ENCODE data around the gene FOXP3. TPM values are rescaled to one million over a fixed set of nuclear protein-coding genes. Genes with fewer than 3 reads are reported as not detected.

FOXP3 gene
- polyA plus RNA-seq, 3 donors: 0.10 TPM; not detected in 2

DNA sequence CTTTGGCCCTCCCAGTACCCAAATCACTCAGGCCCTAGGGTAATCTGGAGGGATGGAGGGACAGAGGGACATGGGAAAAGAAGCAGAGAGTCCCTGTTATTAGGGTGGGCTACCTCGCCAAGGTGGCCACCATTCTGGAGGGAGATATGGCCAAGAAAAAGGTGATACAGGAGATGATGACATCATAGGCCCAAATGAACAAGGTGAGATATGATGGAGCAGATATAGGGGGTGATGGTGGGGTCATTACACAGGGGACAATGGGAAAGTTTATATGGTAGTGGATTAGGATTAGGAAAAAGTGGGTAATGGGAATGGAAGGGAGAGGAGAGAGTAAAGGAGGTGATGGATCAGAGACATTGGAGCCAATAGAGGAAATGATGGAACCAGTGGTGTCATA is 51.6 kb downstream of the FOXP3 start:
- no peak overlapping the region for H3K4me2 ChIP-seq (replicated peaks; ENCODE audit: extremely low read depth, low read length, poor library complexity, severe bottlenecking)
- Mint-ChIP-seq H3K27me3 (ENCODE audit: low read depth in 3 of 3) (peaks cover 4 to 10% (median 4%) of the 10 kb centered on the region in 3 donors), H3K4me1 (peaks cover 3% of the 10 kb centered on the region), H3K27ac (no peak overlapping the region), H3K36me3 (no peaks in the 10 kb centered on the region), H3K9me3 (peaks cover 0 to 6% (median 1%) of the 10 kb centered on the region in 7 donors), H3K4me3 (no peak overlapping the region)
- H2AFZ ChIP-seq (ENCODE audit: insufficient read depth, low read depth, low read length, poor library complexity, severe bottlenecking): no peak overlapping the region
- TF ChIP-seq CTCF (IDR thresholded peaks at IDR 0.05): no peak
- H3K27me3 ChIP-seq (ENCODE audit: control insufficient read depth in 2 of 2, insufficient read depth in 2 of 2, low read length in 2 of 2): no peaks in the 10 kb centered on the region
- WGBS (ENCODE audit: insufficient coverage): 89% methylated on average over 1 of the region's 1 CpG
- DNase-seq: no peak
- H3K27ac ChIP-seq (ENCODE audit: low read depth in 1 of 2, low read length in 2 of 2): no peak overlapping the region
- H3K79me2 ChIP-seq (ENCODE audit: insufficient read depth, low read length): no peaks in the 10 kb centered on the region
- intact Hi-C loops (cut with micrococcal nuclease): no loop called here
- no peaks in the 10 kb centered on the region for H3K36me3 ChIP-seq (replicated peaks in 1 of 2; ENCODE audit: control insufficient read depth in 1 of 2, insufficient read depth in 2 of 2, low read length in 2 of 2)
- H4K20me1 ChIP-seq (ENCODE audit: insufficient read depth, low read length): no peaks in the 10 kb centered on the region
- no peaks in the 10 kb centered on the region for H3K9me3 ChIP-seq (replicated peaks in 1 of 2; ENCODE audit: control insufficient read depth in 1 of 2, insufficient read depth in 1 of 2, low read length in 2 of 2)
- no peak overlapping the region for H3K4me3 ChIP-seq (replicated peaks in 1 of 3; ENCODE audit: low read depth in 2 of 3, low read length in 3 of 3)
- no peaks in the 10 kb centered on the region for H3K4me1 ChIP-seq (ENCODE audit: control insufficient read depth in 1 of 2, insufficient read depth in 2 of 2, low read length in 2 of 2)
- no peak overlapping the region for H3K9ac ChIP-seq (ENCODE audit: insufficient read depth, low read length, poor library complexity, severe bottlenecking)

DNA sequence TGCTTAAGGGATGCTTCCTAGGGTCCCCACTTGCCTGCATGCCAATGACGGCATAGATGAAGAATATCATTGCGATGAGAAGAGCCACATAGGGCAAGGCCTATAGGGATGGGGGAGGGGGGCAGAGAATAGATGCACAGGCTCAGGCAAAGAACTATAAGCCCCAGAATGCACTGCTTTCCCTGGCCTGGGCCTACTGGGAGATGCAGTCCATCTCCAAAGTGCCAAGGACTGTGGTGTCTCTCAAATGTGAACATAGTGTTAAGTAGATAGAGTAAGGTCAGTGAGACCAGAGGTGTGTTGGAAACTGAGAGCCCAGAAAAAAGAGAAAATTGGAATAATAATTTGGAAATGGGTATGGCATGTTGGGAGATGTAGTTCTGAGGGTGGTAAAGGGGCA is 52.3 kb downstream of the FOXP3 start:
- Histone ChIP-seq H3K4me1 (ENCODE audit: control insufficient read depth in 1 of 2, insufficient read depth in 2 of 2, low read length in 2 of 2) (no peaks in the 10 kb centered on the region), H3K79me2 (ENCODE audit: insufficient read depth, low read length) (no peaks in the 10 kb centered on the region), H3K36me3 (replicated peaks in 1 of 2; ENCODE audit: control insufficient read depth in 1 of 2, insufficient read depth in 2 of 2, low read length in 2 of 2) (no peaks in the 10 kb centered on the region), H2AFZ (ENCODE audit: insufficient read depth, low read depth, low read length, poor library complexity, severe bottlenecking) (no peak overlapping the region), H3K9me3 (replicated peaks in 1 of 2; ENCODE audit: control insufficient read depth in 1 of 2, insufficient read depth in 1 of 2, low read length in 2 of 2) (no peaks in the 10 kb centered on the region), H3K27me3 (ENCODE audit: control insufficient read depth in 2 of 2, insufficient read depth in 2 of 2, low read length in 2 of 2) (no peaks in the 10 kb centered on the region), H3K27ac (ENCODE audit: low read depth in 1 of 2, low read length in 2 of 2) (no peak overlapping the region), H3K4me3 (replicated peaks in 1 of 3; ENCODE audit: low read depth in 2 of 3, low read length in 3 of 3) (no peak overlapping the region), H3K9ac (ENCODE audit: insufficient read depth, low read length, poor library complexity, severe bottlenecking) (no peak overlapping the region), H3K4me2 (replicated peaks; ENCODE audit: extremely low read depth, low read length, poor library complexity, severe bottlenecking) (no peak overlapping the region), H4K20me1 (ENCODE audit: insufficient read depth, low read length) (no peaks in the 10 kb centered on the region)
- no peaks in the 10 kb centered on the region for H3K36me3 Mint-ChIP-seq
- peaks cover 0 to 6% (median 1%) of the 10 kb centered on the region in 7 donors for H3K9me3 Mint-ChIP-seq
- no peak for TF ChIP-seq CTCF (IDR thresholded peaks at IDR 0.05)
- H3K27me3 Mint-ChIP-seq (ENCODE audit: low read depth in 3 of 3): peaks cover 4 to 7% (median 4%) of the 10 kb centered on the region in 3 donors
- H3K4me1 Mint-ChIP-seq: peaks cover 3% of the 10 kb centered on the region
- peak overlapping the region in 1 of 7 donors; percentile 19 for H3K27ac Mint-ChIP-seq
- 80% methylated on average over 1 of the region's 2 CpGs for WGBS (ENCODE audit: insufficient coverage)
- no peak for DNase-seq
- H3K4me3 Mint-ChIP-seq: no peak overlapping the region
- intact Hi-C loops (cut with micrococcal nuclease): no loop called here

Measured in CD14-positive monocyte (primary cell).